HEK293T (cell line): ENCODE measurements around the gene CAMK2A.

Experiments used
- CTCF ChIA-PET: fragments of 350-600 bp; formaldehyde crosslinking; extraction: SDS; loops from one replicate; lab custom pipeline; 2021; ENCODE audit warnings: antibody characterized with exemption, inconsistent platforms; lab: Yijun Ruan, JAX
- POLR2A ChIA-PET: fragments of 350-600 bp; formaldehyde crosslinking; extraction: SDS; loops from one replicate; lab custom pipeline; 2020; ENCODE audit warnings: antibody characterized with exemption, inconsistent platforms; lab: Yijun Ruan, JAX
- DNase-seq: peaks from one replicate; pipeline ENCODE4 v3.0.0; 2012; ENCODE audit warnings: mixed read lengths; ENCODE audit errors: extremely low spot score
- ARNT ChIP-seq: fragments of 450-650 bp; IDR thresholded peaks from 2 replicates; pipeline ENCODE4 v1.6.1; 2017; ENCODE audit warnings: mild to moderate bottlenecking
- BHLHE40 ChIP-seq: fragments of 450-650 bp; IDR thresholded peaks from 2 replicates; pipeline ENCODE4 v1.6.1; 2016; ENCODE audit warnings: mild to moderate bottlenecking, moderate library complexity, borderline replicate concordance
- CTBP1 ChIP-seq: fragments of 450-650 bp; IDR thresholded peaks from 2 replicates; pipeline ENCODE4 v1.6.1; 2016; ENCODE audit warnings: borderline replicate concordance
- ELF4 ChIP-seq: fragments of 450-650 bp; IDR thresholded peaks from 2 replicates; pipeline ENCODE4 v1.6.1; 2017; ENCODE audit warnings: antibody characterized with exemption
- FOXA1 ChIP-seq: fragments of 450-650 bp; IDR thresholded peaks from 2 replicates; pipeline ENCODE4 v1.6.1; 2016; ENCODE audit warnings: mild to moderate bottlenecking
- FOXK2 ChIP-seq: fragments of 450-650 bp; IDR thresholded peaks from 2 replicates; pipeline ENCODE4 v1.6.1; 2016; ENCODE audit warnings: mild to moderate bottlenecking
- FOXM1 ChIP-seq: fragments of 450-650 bp; IDR thresholded peaks from 2 replicates; pipeline ENCODE4 v1.6.1; 2017; ENCODE audit warnings: mild to moderate bottlenecking, borderline replicate concordance
- HDGF ChIP-seq: fragments of 450-650 bp; IDR thresholded peaks from 2 replicates; pipeline ENCODE4 v1.6.1; 2017; ENCODE audit warnings: antibody characterized with exemption, borderline replicate concordance
- L3MBTL2 ChIP-seq: fragments of 450-650 bp; conservative IDR thresholded peaks from 2 replicates; pipeline ENCODE4 v1.6.1; 2016; ENCODE audit warnings: mild to moderate bottlenecking
- LEF1 ChIP-seq: fragments of 450-650 bp; IDR thresholded peaks from 2 replicates; pipeline ENCODE4 v1.6.1; 2017; ENCODE audit warnings: mild to moderate bottlenecking, borderline replicate concordance
- NFRKB ChIP-seq: fragments of 450-650 bp; IDR thresholded peaks from 2 replicates; pipeline ENCODE4 v1.6.1; 2016; ENCODE audit warnings: mild to moderate bottlenecking, moderate library complexity
- PKNOX1 ChIP-seq: fragments of 450-650 bp; IDR thresholded peaks from 2 replicates; pipeline ENCODE4 v1.6.1; 2016
- SP1 ChIP-seq: fragments of 450-650 bp; IDR thresholded peaks from 2 replicates; pipeline ENCODE4 v1.6.1; 2017
- SUZ12 ChIP-seq: fragments of 450-650 bp; IDR thresholded peaks from 2 replicates; pipeline ENCODE4 v1.6.1; 2016; ENCODE audit warnings: mild to moderate bottlenecking
- TARDBP ChIP-seq: fragments of 450-650 bp; IDR thresholded peaks from 2 replicates; pipeline ENCODE4 v1.6.1; 2016
- ZNF384 ChIP-seq: fragments of 450-650 bp; IDR thresholded peaks from 2 replicates; pipeline ENCODE4 v1.6.1; 2016

CAMK2A gene

GRCh38 chr5:150289551-150290390 lies at the start of gene CAMK2A:
Gene CAMK2A (minus strand): TSS chr5:150289773. CDS start chr5:150289625, 148 bp downstream.
- POLR2A ChIA-PET = no interaction called here
- no peak for TF ChIP-seq BHLHE40
- no peak for TF ChIP-seq L3MBTL2
- no peak for TF ChIP-seq PKNOX1

GRCh38 chr5:150339165-150339564 lies 49.6 kb upstream of the CAMK2A start:
- POLR2A ChIA-PET = interaction anchor here (1.0 kb wide), 1 partner anchor 11 kb away, joined by 4 read pairs; no protein-coding TSS in a partner anchor
- no peak for DNase-seq
- CTCF ChIA-PET = interaction anchor here (0.9 kb wide), 1 partner anchor 11 kb away, joined by 3 read pairs; no protein-coding TSS in a partner anchor
- TF ChIP-seq TARDBP (no peak), HDGF (no peak), PKNOX1 (no peak), CTBP1 (no peak), ELF4 (no peak), FOXM1 (no peak), BHLHE40 (no peak), ZNF384 (no peak), FOXK2 (no peak), NFRKB (no peak), SUZ12 (no peak), FOXA1 (no peak), ARNT (no peak), L3MBTL2 (no peak), SP1 (no peak), LEF1 (no peak)

More at GRCh38 chr5:150289551-150290390, at the start of gene CAMK2A:
- CTCF ChIA-PET = no interaction called here
- no peak for DNase-seq

GRCh38 chr5:150338546-150338945 lies 49.0 kb upstream of the CAMK2A start:
- POLR2A ChIA-PET = no interaction called here
- TF ChIP-seq PKNOX1 (no peak), CTBP1 (no peak), FOXM1 (no peak), SUZ12 (no peak), BHLHE40 (no peak), FOXK2 (no peak), LEF1 (no peak), NFRKB (no peak)
- CTCF ChIA-PET = interaction anchor here (0.6 kb wide), 1 partner anchor 919 kb away, joined by 5 read pairs; no protein-coding TSS in a partner anchor
- no peak for DNase-seq

GRCh38 chr5:150335778-150336177 lies 46.2 kb upstream of the CAMK2A start:
- CTCF ChIA-PET = no interaction called here
- TF ChIP-seq CTBP1 = no peak
- DNase-seq = no peak
- POLR2A ChIA-PET = interaction anchor here (1.6 kb wide), 1 partner anchor 11 kb away, joined by 7 read pairs; no protein-coding TSS in a partner anchor

- ChIA-PET POLR2A (no interaction called here), CTCF (no interaction called here)
- DNase-seq = no peak
- TF ChIP-seq LEF1 = no peak
- no peak for TF ChIP-seq L3MBTL2
- TF ChIP-seq HDGF = no peak
- no peak for TF ChIP-seq FOXK2
- TF ChIP-seq PKNOX1 = no peak
- TF ChIP-seq SUZ12 = no peak
- TF ChIP-seq ARNT = no peak
Measured at GRCh38 chr5:150333400-150333799, 43.8 kb upstream of the CAMK2A start.
